Esophagus squamous epithelium (tissue), 5 donors: ENCODE results near the gene MICALL2. TPM values are rescaled to one million over a fixed set of nuclear protein-coding genes. Genes with fewer than 3 reads are reported as not detected.

Experiments used
- DNase-seq: peaks from one replicate; lab custom pipeline; 2025; lab: John Stamatoyannopoulos, UW
- H3K27ac ChIP-seq, 4 donors: fragments of 200-600 bp; sonication (generic); one replicate each; pipeline ENCODE4 v1.5.1; 2016 to 2019; ENCODE audit warnings: mild to moderate bottlenecking in 1 of 4
- H3K27me3 ChIP-seq, 4 donors: fragments of 200-600 bp; sonication (generic); 1 replicate in 3 of 4; 2 replicates in 1 of 4; pipeline versions ENCODE4 v1.5.1 to v1.6.0; 2017 to 2021; ENCODE audit warnings: antibody characterized with exemption in 1 of 4
- H3K36me3 ChIP-seq, 3 donors: fragments of 200-600 bp; sonication (generic); one replicate each; pipeline ENCODE4 v1.5.1; 2016 to 2019
- H3K4me1 ChIP-seq, 3 donors: fragments of 200-600 bp; sonication (generic); one replicate each; pipeline ENCODE4 v1.5.1; 2017 to 2019
- H3K4me3 ChIP-seq, 4 donors: fragments of 200-600 bp; sonication (generic); 1 replicate in 3 of 4; 2 replicates in 1 of 4; pipeline ENCODE4 v1.5.1; 2016 to 2019; ENCODE audit warnings: mild to moderate bottlenecking in 2 of 4, moderate library complexity in 1 of 4
- H3K9me3 ChIP-seq, 3 donors: fragments of 200-600 bp; sonication (generic); one replicate each; pipeline ENCODE4 v1.5.1; 2016 to 2019
- POLR2A ChIP-seq, 4 donors: fragments of 450-650 bp; IDR thresholded peaks; one replicate each; pipeline ENCODE4 v1.6.1; 2017; ENCODE audit warnings: antibody characterized with exemption in 4 of 4, mild to moderate bottlenecking in 4 of 4, moderate library complexity in 3 of 4
- WGBS, 2 donors: methylation state at CpG; one replicate each; pipeline ENCODE4 v1.1.5; 2018; 5-methylcytosine and 5-hydroxymethylcytosine counted together
- intact Hi-C: fragments of 100-400 bp; cut with DNase I; formaldehyde crosslinking; loops from one replicate; pipeline ENCODE4 v1.15.0; 2022
- total RNA-seq, 4 donors: library from RNA; depleted of rRNA; stranded (reverse); fragments of >200 nt; gene quantifications; one replicate each; pipeline ENCODE4 v1.1.0, GENCODE V29; 2016
- TF ChIP-seq, protein P1 (sequence below), 6 experiments: fragments of 450-650 bp in 4 of 6; fragments of 200-600 bp in 2 of 6; sonication (generic) in 2 of 6; IDR thresholded peaks; one replicate each; pipeline ENCODE4 v1.5.1; 2016 to 2019; ENCODE audit warnings: antibody characterized with exemption in 6 of 6, mild to moderate bottlenecking in 4 of 6, moderate library complexity in 4 of 6
- donor health status: DM: yes; HTN: yes; CAD: no.

Gene MICALL2
- total RNA-seq, 4 donors from 2014 or later: 14.1 to 17.5 (median 16.5) TPM

DNA sequence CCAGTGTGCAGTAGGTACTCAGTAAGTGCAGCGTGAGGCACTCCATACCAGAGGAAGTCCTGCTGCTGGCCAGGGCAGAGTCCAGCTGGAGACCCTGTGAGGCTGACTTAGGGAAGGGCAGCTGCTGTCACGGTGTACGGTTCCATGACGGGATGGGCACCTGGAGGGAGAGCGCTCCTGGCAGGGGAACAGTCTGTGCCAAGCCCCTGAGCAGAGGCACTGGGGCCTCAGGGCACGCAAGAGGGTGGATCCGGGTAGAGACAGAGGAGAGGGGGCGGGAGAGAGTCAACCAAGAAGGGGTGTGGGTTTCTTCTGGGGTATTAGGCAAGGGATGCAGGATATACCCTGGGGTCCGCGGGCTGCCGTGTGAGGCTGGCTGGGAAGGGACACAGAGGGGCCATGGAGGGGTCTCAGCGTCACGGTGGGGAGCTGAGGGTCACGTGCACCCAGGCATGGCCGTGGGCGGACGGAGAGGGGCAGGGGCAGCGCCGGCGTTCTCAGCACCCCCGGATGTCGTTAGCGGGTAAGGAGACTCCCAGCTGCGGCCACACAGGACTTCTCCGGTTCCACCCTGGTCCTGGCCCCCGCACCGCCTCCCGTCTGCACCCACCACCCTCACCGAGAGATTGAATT is 70.5 kb downstream of the MICALL2 start:
- WGBS, 2 donors: 53 to 57% methylated on average over 11 to 23 of the region's 29 CpGs
- TF ChIP-seq, protein P1, sequence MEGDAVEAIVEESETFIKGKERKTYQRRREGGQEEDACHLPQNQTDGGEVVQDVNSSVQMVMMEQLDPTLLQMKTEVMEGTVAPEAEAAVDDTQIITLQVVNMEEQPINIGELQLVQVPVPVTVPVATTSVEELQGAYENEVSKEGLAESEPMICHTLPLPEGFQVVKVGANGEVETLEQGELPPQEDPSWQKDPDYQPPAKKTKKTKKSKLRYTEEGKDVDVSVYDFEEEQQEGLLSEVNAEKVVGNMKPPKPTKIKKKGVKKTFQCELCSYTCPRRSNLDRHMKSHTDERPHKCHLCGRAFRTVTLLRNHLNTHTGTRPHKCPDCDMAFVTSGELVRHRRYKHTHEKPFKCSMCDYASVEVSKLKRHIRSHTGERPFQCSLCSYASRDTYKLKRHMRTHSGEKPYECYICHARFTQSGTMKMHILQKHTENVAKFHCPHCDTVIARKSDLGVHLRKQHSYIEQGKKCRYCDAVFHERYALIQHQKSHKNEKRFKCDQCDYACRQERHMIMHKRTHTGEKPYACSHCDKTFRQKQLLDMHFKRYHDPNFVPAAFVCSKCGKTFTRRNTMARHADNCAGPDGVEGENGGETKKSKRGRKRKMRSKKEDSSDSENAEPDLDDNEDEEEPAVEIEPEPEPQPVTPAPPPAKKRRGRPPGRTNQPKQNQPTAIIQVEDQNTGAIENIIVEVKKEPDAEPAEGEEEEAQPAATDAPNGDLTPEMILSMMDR (IDR thresholded peaks at IDR 0.05): no peak
- intact Hi-C loops: no loop called here
- Histone ChIP-seq H3K27ac (no peak overlapping the region), H3K27me3 (peaks cover 0 to 90% (median 2%) of the 10 kb centered on the region in 4 donors), H3K9me3 (peaks cover 0 to 10% (median under 1%) of the 10 kb centered on the region in 3 donors), H3K4me1 (no peaks in the 10 kb centered on the region), H3K36me3 (no peaks in the 10 kb centered on the region), H3K4me3 (no peak overlapping the region)
- DNase-seq: no peak

DNA sequence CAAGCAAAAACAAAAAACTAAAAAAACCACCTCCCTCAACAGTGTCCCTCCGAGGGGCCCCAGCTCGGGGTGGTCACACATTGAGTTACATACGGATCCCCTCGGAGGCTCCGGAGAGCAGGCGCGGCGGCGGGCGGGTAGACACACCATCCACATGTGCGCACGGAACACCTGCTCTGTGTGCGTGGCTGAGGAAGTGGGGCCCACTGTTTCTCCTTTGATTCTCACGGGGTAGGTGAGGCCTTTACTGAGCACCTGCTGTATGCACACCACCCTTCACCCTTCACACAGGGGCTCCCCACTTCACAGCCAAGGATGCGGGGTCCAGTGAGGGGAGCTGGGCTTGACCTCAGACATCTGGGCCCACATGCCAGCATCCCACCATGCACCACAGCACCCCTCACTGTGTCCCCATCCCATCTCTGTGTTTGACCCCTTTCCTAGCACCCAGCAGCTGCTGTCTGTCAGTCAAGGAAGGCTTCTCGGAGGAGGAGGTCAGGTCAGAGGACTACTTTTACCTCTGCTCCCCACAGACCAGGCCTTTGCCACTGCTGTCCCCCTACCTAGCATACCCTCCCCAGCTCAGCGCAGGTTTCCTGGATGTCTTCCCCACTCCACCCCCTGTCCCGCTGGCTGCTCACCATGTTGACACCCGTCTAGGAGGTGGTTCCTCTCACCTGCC is 71.1 kb downstream of the MICALL2 start:
- H3K36me3 ChIP-seq: no peaks in the 10 kb centered on the region
- no peak for DNase-seq
- no peak overlapping the region for H3K4me3 ChIP-seq
- no peak overlapping the region for H3K27ac ChIP-seq
- intact Hi-C loops: no loop called here
- 73 to 82% methylated on average over 17 of the region's 19 CpGs for WGBS, 2 donors
- peaks cover 0 to 8% (median 0%) of the 10 kb centered on the region in 3 donors for H3K9me3 ChIP-seq
- no peaks in the 10 kb centered on the region for H3K4me1 ChIP-seq
- H3K27me3 ChIP-seq: peaks cover 0 to 91% (median 2%) of the 10 kb centered on the region in 4 donors
- no peak for TF ChIP-seq POLR2A (IDR thresholded peaks at IDR 0.05)
- TF ChIP-seq, protein P1 (IDR thresholded peaks at IDR 0.05): no peak

DNA sequence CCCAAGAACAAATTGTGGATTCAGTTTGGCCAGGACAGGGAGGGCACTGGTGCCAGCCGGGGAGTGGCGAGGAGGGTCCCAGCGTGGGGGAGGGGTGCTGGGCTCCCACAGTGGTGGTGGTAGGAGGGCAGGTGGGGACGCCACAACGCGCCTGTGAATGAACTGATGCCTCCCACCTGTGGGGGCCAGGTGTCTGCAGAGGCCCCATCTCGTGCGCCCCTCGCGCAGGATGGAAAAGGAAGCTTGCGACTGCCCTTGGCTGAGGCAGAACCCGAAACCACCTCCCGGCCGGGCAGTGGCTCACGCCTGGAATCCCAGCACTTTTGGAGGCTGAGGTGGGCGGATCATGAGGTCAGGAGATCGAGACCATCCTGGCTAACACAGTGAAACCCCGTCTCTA is 72.0 kb downstream of the MICALL2 start:
- no peaks in the 10 kb centered on the region for H3K36me3 ChIP-seq
- intact Hi-C loops: no loop called here
- H3K27ac ChIP-seq: no peak overlapping the region
- peaks cover 0 to 91% (median 2%) of the 10 kb centered on the region in 4 donors for H3K27me3 ChIP-seq
- WGBS, 2 donors: 56 to 67% methylated on average over 8 to 9 of the region's 18 CpGs
- H3K4me3 ChIP-seq: no peak overlapping the region
- peaks cover 0 to 8% (median 0%) of the 10 kb centered on the region in 3 donors for H3K9me3 ChIP-seq
- DNase-seq: no peak
- H3K4me1 ChIP-seq: no peaks in the 10 kb centered on the region
- no peak for TF ChIP-seq POLR2A (IDR thresholded peaks at IDR 0.05)
- TF ChIP-seq, protein P1 (IDR thresholded peaks at IDR 0.05): no peak

DNA sequence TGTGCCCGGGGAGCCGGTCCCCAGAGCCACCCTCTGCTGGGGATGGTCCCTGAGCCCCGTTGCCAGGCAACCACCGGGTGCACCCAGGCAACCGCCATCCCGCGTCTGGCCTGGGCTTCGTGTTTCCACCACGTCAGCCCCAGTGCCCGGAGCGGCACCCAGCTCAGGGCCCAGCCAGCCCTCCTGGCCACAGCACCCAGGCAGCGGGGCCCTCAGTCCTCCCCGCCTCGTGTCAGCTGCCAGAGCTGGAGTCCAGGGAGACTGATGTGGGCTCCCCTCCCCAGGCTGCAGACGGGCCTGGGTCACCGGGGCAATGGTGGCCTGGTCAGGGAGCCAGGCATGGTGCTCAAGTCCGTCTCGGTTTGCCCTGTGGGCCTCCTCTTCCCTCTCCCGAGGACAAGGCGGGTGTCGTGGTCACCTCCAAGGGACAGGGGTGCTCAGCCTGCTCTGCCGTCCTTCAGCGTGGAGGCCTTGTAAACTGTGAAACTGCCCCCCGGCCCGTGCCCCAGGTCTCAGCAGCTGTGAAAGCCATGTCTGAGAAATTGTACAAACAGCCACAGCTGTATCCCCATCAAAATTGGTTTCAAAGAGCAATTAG is 72.5 kb downstream of the MICALL2 start:
- H3K27me3 ChIP-seq: peaks cover 0 to 91% (median 2%) of the 10 kb centered on the region in 4 donors
- 5% methylated on average over 4 of the region's 25 CpGs; no CpG with 5 or more reads in 1 of the 2 donors for WGBS, 2 donors
- intact Hi-C loops: no loop called here

More for the DNA sequence above, 72.5 kb downstream of the MICALL2 start:
- Histone ChIP-seq H3K4me3 (no peak overlapping the region), H3K36me3 (no peaks in the 10 kb centered on the region), H3K27ac (no peak overlapping the region), H3K9me3 (peaks cover 0 to 5% (median 0%) of the 10 kb centered on the region in 3 donors), H3K4me1 (no peaks in the 10 kb centered on the region)
- DNase-seq: no peak
- no peak for TF ChIP-seq POLR2A (IDR thresholded peaks at IDR 0.05)
- TF ChIP-seq, protein P1 (IDR thresholded peaks at IDR 0.05): no peak
